ENCODE data around the gene MAP3K6.

GRCh38 chr1:27351541-27352107 lies 15.1 kb downstream of the MAP3K6 start:
- TF ChIP-seq POLR2AphosphoS5 (IDR thresholded peaks at IDR 0.05; ENCODE audit: insufficient read depth in 1 of 2, low read depth in 1 of 2) (peak in 1 of 2 donors; percentile 2), CTCF (IDR thresholded peaks at IDR 0.05) (no peak)

All from vagina (tissue), 2 donors.